SU-DHL-6 (cell line): ENCODE measurements around the gene KCNH6.

Experiments used
- H2AFZ ChIP-seq: fragments of 200-600 bp; sonication (generic); 2 replicates; pipeline ENCODE4 v1.6.1; 2014; ENCODE audit warnings: low read depth, mild to moderate bottlenecking, moderate library complexity, mixed read lengths, antibody characterized with exemption, low read length; ENCODE audit not compliant: severe bottlenecking
- H3F3A ChIP-seq: fragments of 200-600 bp; shearing (Covaris generic); 2 replicates; pipeline ENCODE4 v1.6.0; 2016; ENCODE audit warnings: antibody characterized with exemption, mild to moderate bottlenecking; ENCODE audit not compliant: insufficient read depth
- H3K27ac ChIP-seq: fragments of 200-600 bp; sonication (generic); 2 replicates; pipeline ENCODE4 v1.5.1; 2016; ENCODE audit warnings: low read depth, mild to moderate bottlenecking, low read length, moderate library complexity, mixed read lengths
- H3K27me3 ChIP-seq: fragments of 200-600 bp; sonication (generic), shearing (Covaris generic); 2 replicates; pipeline ENCODE4 v1.6.0; 2014; ENCODE audit warnings: mild to moderate bottlenecking, low read length
- H3K36me3 ChIP-seq: fragments of 200-600 bp; sonication (generic); 2 replicates; pipeline ENCODE4 v1.6.1; 2014; ENCODE audit warnings: mild to moderate bottlenecking, low read length, mixed read lengths
- H3K4me2 ChIP-seq: fragments of 300-600, 200-600 bp; shearing (Covaris generic), sonication (generic); 2 replicates; pipeline ENCODE4 v1.6.0; 2014; ENCODE audit warnings: low read length, low read depth, mild to moderate bottlenecking; ENCODE audit not compliant: poor library complexity, severe bottlenecking
- H3K4me3 ChIP-seq: fragments of 200-600 bp; sonication (generic); 2 replicates; pipeline ENCODE4 v1.5.1; 2014; ENCODE audit warnings: antibody characterized with exemption, low read length, mild to moderate bottlenecking, mixed read lengths; ENCODE audit not compliant: insufficient read depth, poor library complexity, severe bottlenecking
- H3K79me2 ChIP-seq: fragments of 200-600 bp; sonication (generic); 2 replicates; pipeline ENCODE4 v1.6.1; 2014; ENCODE audit warnings: mild to moderate bottlenecking, low read length, moderate library complexity; ENCODE audit not compliant: insufficient read depth
- H3K9ac ChIP-seq: fragments of 200-600 bp; sonication (generic); 2 replicates; pipeline ENCODE4 v1.7.0; 2014; ENCODE audit warnings: mild to moderate bottlenecking, low read length
- H3K9me2 ChIP-seq: fragments of 200-600 bp; sonication (generic); replicated peaks from 2 replicates; pipeline ENCODE4 v1.6.1; 2014; ENCODE audit warnings: low read length; ENCODE audit not compliant: insufficient read depth
- H3K9me3 ChIP-seq: fragments of 200-600 bp; sonication (generic); 2 replicates; pipeline ENCODE4 v1.6.1; 2014; ENCODE audit warnings: low read length, mixed read lengths; ENCODE audit not compliant: insufficient read depth
- H4K20me1 ChIP-seq: fragments of 200-600 bp; sonication (generic); 2 replicates; pipeline ENCODE4 v1.6.1; 2014; ENCODE audit warnings: low read depth, mild to moderate bottlenecking, antibody characterized with exemption, low read length, moderate library complexity, mixed read lengths
- EZH2phosphoT487 ChIP-seq: fragments of 200-600 bp; sonication (generic), shearing (Covaris generic); conservative IDR thresholded peaks from 2 replicates; pipeline ENCODE4 v1.6.1; 2018; ENCODE audit warnings: mild to moderate bottlenecking, antibody characterized with exemption, low read length, moderate library complexity, mixed read lengths
- TF ChIP-seq, protein P1 (sequence below): fragments of 200-600 bp; sonication (generic); IDR thresholded peaks from one replicate; pipeline ENCODE4 v1.5.1; 2017; ENCODE audit warnings: antibody characterized with exemption, mild to moderate bottlenecking, low read length, moderate library complexity; ENCODE audit not compliant: insufficient read depth, poor library complexity, severe bottlenecking

KCNH6 gene

GRCh38 chr17:63523253-63523855 lies at the start of gene KCNH6:
KCNH6 (plus strand) TSS chr17:63523358; CDS start chr17:63523414, 56 bp downstream.
- Histone ChIP-seq H3K36me3 (no peaks in the 10 kb centered on the region), H3K9ac (no peak within 1 kb of the TSS), H3K27ac (no peak within 1 kb of the TSS), H3K27me3 (no peaks in the 10 kb centered on the region; the same call in 1 of the 2 replicates), H3K9me3 (no peaks in the 10 kb centered on the region), H3K4me3 (no peak within 1 kb of the TSS), H3K9me2 (no peaks in the 10 kb centered on the region), H3K4me2 (no peak within 1 kb of the TSS), H3F3A (no peaks in the 10 kb centered on the region), H2AFZ (no peak within 1 kb of the TSS), H3K79me2 (no peaks in the 10 kb centered on the region), H4K20me1 (no peaks in the 10 kb centered on the region)
- TF ChIP-seq, protein P1, sequence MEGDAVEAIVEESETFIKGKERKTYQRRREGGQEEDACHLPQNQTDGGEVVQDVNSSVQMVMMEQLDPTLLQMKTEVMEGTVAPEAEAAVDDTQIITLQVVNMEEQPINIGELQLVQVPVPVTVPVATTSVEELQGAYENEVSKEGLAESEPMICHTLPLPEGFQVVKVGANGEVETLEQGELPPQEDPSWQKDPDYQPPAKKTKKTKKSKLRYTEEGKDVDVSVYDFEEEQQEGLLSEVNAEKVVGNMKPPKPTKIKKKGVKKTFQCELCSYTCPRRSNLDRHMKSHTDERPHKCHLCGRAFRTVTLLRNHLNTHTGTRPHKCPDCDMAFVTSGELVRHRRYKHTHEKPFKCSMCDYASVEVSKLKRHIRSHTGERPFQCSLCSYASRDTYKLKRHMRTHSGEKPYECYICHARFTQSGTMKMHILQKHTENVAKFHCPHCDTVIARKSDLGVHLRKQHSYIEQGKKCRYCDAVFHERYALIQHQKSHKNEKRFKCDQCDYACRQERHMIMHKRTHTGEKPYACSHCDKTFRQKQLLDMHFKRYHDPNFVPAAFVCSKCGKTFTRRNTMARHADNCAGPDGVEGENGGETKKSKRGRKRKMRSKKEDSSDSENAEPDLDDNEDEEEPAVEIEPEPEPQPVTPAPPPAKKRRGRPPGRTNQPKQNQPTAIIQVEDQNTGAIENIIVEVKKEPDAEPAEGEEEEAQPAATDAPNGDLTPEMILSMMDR, result no peak
- TF ChIP-seq EZH2phosphoT487, result no peak

DNA sequence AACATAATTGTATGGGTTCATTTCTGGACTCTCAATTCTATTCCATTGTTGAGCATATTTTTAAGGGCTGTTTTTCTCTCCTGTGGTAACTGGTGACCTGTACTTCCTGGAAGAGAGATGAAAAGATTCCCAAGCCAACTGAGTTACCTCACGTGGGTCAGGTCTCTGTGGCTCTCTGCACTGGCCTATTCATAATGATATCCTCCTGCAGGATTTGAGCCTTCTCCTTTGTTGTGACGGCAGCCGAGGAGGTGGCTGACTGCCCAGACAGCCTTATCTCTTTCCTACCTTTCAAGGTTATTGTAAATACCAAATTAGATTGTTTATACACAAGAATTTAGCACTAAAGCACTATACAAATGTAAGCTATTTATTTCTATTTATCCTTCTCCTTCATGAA lies 49.0 kb upstream of the KCNH6 start:
- Histone ChIP-seq H4K20me1 (no peaks in the 10 kb centered on the region), H3K4me2 (no peak overlapping the region), H3K9ac (no peak overlapping the region), H2AFZ (no peak overlapping the region), H3K79me2 (no peaks in the 10 kb centered on the region), H3K27ac (no peak overlapping the region), H3F3A (no peaks in the 10 kb centered on the region), H3K9me2 (no peaks in the 10 kb centered on the region), H3K9me3 (no peaks in the 10 kb centered on the region), H3K4me3 (no peak overlapping the region), H3K36me3 (no peaks in the 10 kb centered on the region), H3K27me3 (no peaks in the 10 kb centered on the region)
- TF ChIP-seq, protein P1, result no peak
- no peak for TF ChIP-seq EZH2phosphoT487

DNA sequence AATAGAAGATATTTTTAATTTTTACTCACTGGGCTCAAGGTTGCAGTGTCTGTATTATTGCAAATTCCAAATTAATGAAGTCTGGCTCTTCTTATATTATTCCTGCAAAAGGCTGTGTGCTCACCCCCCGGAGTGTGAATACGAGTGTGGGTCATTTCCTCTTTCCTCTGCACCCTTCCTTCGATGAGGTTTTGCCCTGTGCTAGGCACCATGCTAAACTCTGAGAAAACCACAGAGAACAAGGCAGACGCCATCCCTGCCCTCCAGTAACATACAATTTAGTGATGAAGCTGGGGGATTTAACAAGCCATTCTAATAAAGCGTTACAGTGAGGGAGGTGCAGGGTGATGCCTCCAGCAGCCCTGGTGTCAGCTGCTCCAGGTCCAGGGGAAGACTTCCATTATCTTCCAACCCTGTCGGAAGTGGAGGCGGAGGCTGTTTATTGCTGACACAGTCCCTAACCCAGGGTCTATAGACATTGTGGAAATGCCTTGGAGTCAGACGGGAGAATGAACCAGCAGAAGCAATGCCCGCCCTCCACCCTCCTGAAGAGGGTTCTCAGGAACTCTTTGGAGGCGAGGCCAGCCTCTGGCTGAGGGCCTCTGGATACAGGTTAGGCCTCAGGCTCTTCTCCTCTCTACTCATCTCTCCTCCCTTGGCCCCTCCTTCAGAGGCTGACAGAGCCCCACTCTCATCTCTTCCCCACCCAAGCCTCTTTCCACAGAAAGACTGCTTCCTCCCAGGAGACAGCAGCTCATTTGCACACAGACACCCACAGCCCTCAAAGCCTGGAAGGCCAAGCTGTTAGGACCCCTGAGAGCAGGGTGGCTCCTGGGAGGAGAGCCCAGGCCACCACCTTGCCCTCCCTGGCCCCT lies 48.3 kb upstream of the KCNH6 start:
- H3F3A ChIP-seq, result no peaks in the 10 kb centered on the region
- no peaks in the 10 kb centered on the region for H4K20me1 ChIP-seq
- no peak overlapping the region for H3K4me2 ChIP-seq
- H2AFZ ChIP-seq, result no peak overlapping the region
- H3K79me2 ChIP-seq, result no peaks in the 10 kb centered on the region
- TF ChIP-seq EZH2phosphoT487, result no peak
- TF ChIP-seq, protein P1, result no peak
- no peaks in the 10 kb centered on the region for H3K9me2 ChIP-seq
- no peaks in the 10 kb centered on the region for H3K9me3 ChIP-seq
- H3K36me3 ChIP-seq, result no peaks in the 10 kb centered on the region
- no peak overlapping the region for H3K4me3 ChIP-seq
- H3K27ac ChIP-seq, result no peak overlapping the region
- no peak overlapping the region for H3K9ac ChIP-seq
- no peaks in the 10 kb centered on the region for H3K27me3 ChIP-seq
